ENCODE data around the gene PREX1.

DNA sequence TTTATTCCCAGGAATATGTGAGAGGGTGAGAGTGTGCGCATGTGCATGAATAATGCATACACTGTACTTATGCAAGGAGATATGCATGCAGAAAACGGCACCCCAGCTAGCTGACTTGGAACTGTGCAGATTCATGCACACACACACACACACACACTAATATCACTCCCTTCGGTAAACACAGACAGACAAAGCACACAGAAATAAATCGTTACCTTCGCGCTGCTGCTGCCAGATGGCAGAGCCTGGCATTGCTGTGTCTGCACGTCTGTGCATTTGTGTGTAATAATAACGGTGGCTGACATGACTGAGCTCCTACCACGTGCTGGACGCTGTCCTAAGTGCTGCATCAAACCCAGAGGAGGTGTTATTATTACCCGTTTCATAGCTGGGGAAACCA lies 36.8 kb downstream of the PREX1 start:
- TF ChIP-seq, protein P1, sequence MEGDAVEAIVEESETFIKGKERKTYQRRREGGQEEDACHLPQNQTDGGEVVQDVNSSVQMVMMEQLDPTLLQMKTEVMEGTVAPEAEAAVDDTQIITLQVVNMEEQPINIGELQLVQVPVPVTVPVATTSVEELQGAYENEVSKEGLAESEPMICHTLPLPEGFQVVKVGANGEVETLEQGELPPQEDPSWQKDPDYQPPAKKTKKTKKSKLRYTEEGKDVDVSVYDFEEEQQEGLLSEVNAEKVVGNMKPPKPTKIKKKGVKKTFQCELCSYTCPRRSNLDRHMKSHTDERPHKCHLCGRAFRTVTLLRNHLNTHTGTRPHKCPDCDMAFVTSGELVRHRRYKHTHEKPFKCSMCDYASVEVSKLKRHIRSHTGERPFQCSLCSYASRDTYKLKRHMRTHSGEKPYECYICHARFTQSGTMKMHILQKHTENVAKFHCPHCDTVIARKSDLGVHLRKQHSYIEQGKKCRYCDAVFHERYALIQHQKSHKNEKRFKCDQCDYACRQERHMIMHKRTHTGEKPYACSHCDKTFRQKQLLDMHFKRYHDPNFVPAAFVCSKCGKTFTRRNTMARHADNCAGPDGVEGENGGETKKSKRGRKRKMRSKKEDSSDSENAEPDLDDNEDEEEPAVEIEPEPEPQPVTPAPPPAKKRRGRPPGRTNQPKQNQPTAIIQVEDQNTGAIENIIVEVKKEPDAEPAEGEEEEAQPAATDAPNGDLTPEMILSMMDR (conservative IDR thresholded peaks at IDR 0.05; ENCODE audit: low read depth, low read length) = no peak
- no peak for TF ChIP-seq MAFK (IDR thresholded peaks at IDR 0.05; ENCODE audit: low read depth, low read length)
- no peak for TF ChIP-seq CEBPB (IDR thresholded peaks at IDR 0.05; ENCODE audit: low read depth, low read length)
- TF ChIP-seq POLR2A (IDR thresholded peaks at IDR 0.05; ENCODE audit: low read depth, low read length) = no peak
- TF ChIP-seq FOS (IDR thresholded peaks at IDR 0.05; ENCODE audit: low read depth, low read length) = no peak
- no peak for TF ChIP-seq RCOR1 (IDR thresholded peaks at IDR 0.05; ENCODE audit: insufficient replicate concordance, low read length)
- TF ChIP-seq, protein P2, sequence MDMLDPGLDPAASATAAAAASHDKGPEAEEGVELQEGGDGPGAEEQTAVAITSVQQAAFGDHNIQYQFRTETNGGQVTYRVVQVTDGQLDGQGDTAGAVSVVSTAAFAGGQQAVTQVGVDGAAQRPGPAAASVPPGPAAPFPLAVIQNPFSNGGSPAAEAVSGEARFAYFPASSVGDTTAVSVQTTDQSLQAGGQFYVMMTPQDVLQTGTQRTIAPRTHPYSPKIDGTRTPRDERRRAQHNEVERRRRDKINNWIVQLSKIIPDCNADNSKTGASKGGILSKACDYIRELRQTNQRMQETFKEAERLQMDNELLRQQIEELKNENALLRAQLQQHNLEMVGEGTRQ (IDR thresholded peaks at IDR 0.05; ENCODE audit: low read depth, low read length) = no peak
- no peak for TF ChIP-seq MXI1 (IDR thresholded peaks at IDR 0.05; ENCODE audit: borderline replicate concordance, low read depth, low read length)
- TF ChIP-seq RFX5 (IDR thresholded peaks at IDR 0.05; ENCODE audit: low read depth, low read length) = no peak
